Stomach (tissue), 9 donors: ENCODE data around the gene ST8SIA4. TPM values are rescaled to one million over a fixed set of nuclear protein-coding genes. Genes with fewer than 3 reads are reported as not detected.
A peak's percentile ranks its signal among the peaks of the same experiment; 100 is the strongest.

Source experiments
- DNase-seq, 2 donors: peaks; one replicate each; pipeline versions ENCODE4 v3.0.0 to v3.0.0-alpha.2; 2013 to 2019
- H3K27ac ChIP-seq, 5 donors: fragments of 200-600 bp in 4 of 5; sonication (generic) in 4 of 5; one replicate each; pipeline ENCODE4 v1.5.1; 2013 to 2019; ENCODE audit warnings: mild to moderate bottlenecking in 1 of 5, moderate library complexity in 1 of 5
- H3K27me3 ChIP-seq, 3 donors: fragments of 200-600 bp; sonication (generic); one replicate each; pipeline ENCODE4 v1.5.1; 2017 to 2019; ENCODE audit warnings: mixed run types in 1 of 3
- H3K36me3 ChIP-seq, 4 donors: fragments of 200-600 bp; sonication (generic); 1 replicate in 3 of 4; 2 replicates in 1 of 4; pipeline ENCODE4 v1.5.1; 2016 to 2019
- H3K4me1 ChIP-seq, 4 donors: fragments of 200-600 bp; sonication (generic); one replicate each; pipeline ENCODE4 v1.5.1; 2016 to 2019
- H3K4me3 ChIP-seq, 4 donors: fragments of 200-600 bp; sonication (generic) in 3 of 4; one replicate each; pipeline ENCODE4 v1.5.1; 2016 to 2019; ENCODE audit warnings: mild to moderate bottlenecking in 1 of 4
- H3K9me3 ChIP-seq, 4 donors: fragments of 200-600 bp; sonication (generic); one replicate each; pipeline ENCODE4 v1.5.1; 2016 to 2019
- EP300 ChIP-seq: sonication (generic); formaldehyde crosslinking; IDR thresholded peaks from one replicate; pipeline ENCODE4 v1.6.1; 2017; ENCODE audit warnings: antibody characterized with exemption
- POLR2A ChIP-seq, 4 donors: fragments of 450-650 bp; IDR thresholded peaks; one replicate each; pipeline ENCODE4 v1.6.1; 2016; ENCODE audit warnings: antibody characterized with exemption in 4 of 4, control low read depth in 2 of 4, mild to moderate bottlenecking in 1 of 4, moderate library complexity in 1 of 4
- POLR2AphosphoS5 ChIP-seq, 3 donors: sonication (generic); formaldehyde crosslinking; IDR thresholded peaks; one replicate each; pipeline ENCODE4 v1.6.1; 2016; ENCODE audit warnings: antibody characterized with exemption in 3 of 3
- WGBS, 5 donors: extraction: QIAGEN DNeasy Blood & Tissue Kit in 3 of 5; methylation state at CpG; one replicate each; pipeline versions ENCODE4 v1.1.5 to v1.1.7; 2013 to 2018; 5-methylcytosine and 5-hydroxymethylcytosine counted together
- intact Hi-C: fragments of 100-400 bp; cut with DNase I; formaldehyde crosslinking; loops from one replicate; pipeline ENCODE4 v1.15.1; 2023; ENCODE audit warnings: low total_unique reads
- polyA plus RNA-seq, 3 donors: library from polyadenylated mRNA; stranded (reverse); fragments of 200-250 nt; gene quantifications; one replicate each; pipeline ENCODE4 v1.2.3, GENCODE V29; 2013
- total RNA-seq, 5 donors: library from RNA; depleted of rRNA; stranded (reverse); fragments of >200 nt; gene quantifications; one replicate each; pipeline versions ENCODE4 v1.1.0 to v1.2.3, GENCODE V29; 2014 to 2016
- TF ChIP-seq, protein P1 (sequence below), 7 experiments: fragments of 450-650 bp in 4 of 7; fragments of 200-600 bp in 3 of 7; sonication (generic) in 3 of 7; IDR thresholded peaks; one replicate each; pipeline ENCODE4 v1.5.1; 2016 to 2019; ENCODE audit warnings: antibody characterized with exemption in 7 of 7, control low read depth in 2 of 7, mild to moderate bottlenecking in 1 of 7
- donor health status: healthy with polysubstance abuse.
- donor health status: Bipolar disorder and iron deficiency.
- donor health status: healthy.

ST8SIA4 gene
- total and polyA plus RNA-seq, 8 donors: 0.29 to 7.7 (median 1.9) TPM

DNA sequence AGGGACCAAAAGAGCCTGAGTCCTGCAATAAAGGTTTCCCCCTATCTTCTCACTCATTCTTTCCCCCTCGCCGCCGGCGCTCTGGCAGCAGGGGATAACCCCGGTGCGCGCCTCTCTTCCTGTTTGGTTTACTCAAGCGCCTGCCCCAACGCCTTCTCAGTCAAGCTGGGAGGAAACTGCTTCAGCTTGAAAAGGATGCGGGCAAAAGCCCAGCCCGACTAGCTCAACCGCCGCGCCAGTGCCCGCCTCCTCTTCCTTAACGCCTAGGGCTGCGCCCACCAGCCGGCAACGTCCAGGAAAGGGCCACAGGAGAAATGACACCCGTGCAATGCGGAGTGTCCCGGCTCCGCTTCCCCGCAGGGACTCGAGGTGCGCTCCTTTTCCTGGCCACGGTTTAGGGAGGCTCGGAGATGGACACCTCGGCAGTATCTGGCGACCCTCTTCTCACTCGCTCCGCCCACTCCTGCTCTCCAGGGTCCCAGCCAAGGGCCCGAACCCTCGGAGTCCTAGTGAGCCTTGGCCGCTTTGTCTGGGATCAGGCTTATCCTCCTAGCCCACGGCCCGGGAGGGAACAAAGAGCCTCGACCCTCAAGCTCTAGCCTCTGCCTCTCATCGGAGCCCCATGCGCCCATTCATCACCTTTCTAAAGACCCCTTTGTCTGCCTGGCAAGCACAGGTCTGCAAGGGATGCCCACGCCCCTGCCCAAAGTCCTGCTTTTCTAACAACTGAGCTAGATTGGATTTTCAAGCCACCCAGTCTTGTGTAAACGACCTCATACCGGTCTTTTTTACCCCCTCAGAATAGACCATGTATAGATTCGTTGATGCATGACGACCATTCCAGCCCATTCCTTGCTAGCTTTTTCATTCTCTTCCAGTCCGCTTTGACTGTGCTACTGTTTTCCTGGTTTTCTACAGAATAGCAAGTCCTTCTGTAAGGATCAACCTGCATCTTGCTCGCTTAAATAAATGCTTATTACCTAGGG, 2.0 kb downstream of the ST8SIA4 start:
- peak in 1 of 3 donors; percentile 18 for TF ChIP-seq POLR2AphosphoS5 (IDR thresholded peaks at IDR 0.05)
- TF ChIP-seq, protein P1, sequence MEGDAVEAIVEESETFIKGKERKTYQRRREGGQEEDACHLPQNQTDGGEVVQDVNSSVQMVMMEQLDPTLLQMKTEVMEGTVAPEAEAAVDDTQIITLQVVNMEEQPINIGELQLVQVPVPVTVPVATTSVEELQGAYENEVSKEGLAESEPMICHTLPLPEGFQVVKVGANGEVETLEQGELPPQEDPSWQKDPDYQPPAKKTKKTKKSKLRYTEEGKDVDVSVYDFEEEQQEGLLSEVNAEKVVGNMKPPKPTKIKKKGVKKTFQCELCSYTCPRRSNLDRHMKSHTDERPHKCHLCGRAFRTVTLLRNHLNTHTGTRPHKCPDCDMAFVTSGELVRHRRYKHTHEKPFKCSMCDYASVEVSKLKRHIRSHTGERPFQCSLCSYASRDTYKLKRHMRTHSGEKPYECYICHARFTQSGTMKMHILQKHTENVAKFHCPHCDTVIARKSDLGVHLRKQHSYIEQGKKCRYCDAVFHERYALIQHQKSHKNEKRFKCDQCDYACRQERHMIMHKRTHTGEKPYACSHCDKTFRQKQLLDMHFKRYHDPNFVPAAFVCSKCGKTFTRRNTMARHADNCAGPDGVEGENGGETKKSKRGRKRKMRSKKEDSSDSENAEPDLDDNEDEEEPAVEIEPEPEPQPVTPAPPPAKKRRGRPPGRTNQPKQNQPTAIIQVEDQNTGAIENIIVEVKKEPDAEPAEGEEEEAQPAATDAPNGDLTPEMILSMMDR (IDR thresholded peaks at IDR 0.05): no peak
- intact Hi-C loops: no loop called here
- no peaks in the 10 kb centered on the region for H3K9me3 ChIP-seq
- H3K27me3 ChIP-seq: peaks cover 2 to 55% (median 12%) of the 10 kb centered on the region in 3 donors
- peaks cover 0 to 45% (median 23%) of the 10 kb centered on the region in 4 donors for H3K4me1 ChIP-seq
- H3K4me3 ChIP-seq: peak overlapping the region; percentile 42 to 55 (median 52)
- peak; percentile 70 to 86 for DNase-seq
- H3K27ac ChIP-seq: peak overlapping the region; percentile 28 to 85 (median 76)
- 1 to 3% (median 2%) methylated on average over 46 to 47 of the region's 47 CpGs for WGBS, 5 donors
- H3K36me3 ChIP-seq: no peaks in the 10 kb centered on the region

GRCh38 chr5:100900142-100900795, 2.8 kb downstream of the ST8SIA4 start:
- Histone ChIP-seq H3K36me3 (no peaks in the 10 kb centered on the region), H3K27ac (peak overlapping the region; percentile 68 to 85 (median 76)), H3K27me3 (peaks cover 2 to 54% (median 12%) of the 10 kb centered on the region in 3 donors), H3K4me3 (peak overlapping the region; percentile 42 to 55 (median 52)), H3K9me3 (no peaks in the 10 kb centered on the region), H3K4me1 (peaks cover 0 to 45% (median 23%) of the 10 kb centered on the region in 4 donors)
- 6 to 9% (median 7%) methylated on average over 19 of the region's 19 CpGs for WGBS, 5 donors
- intact Hi-C loops: no loop called here
- peak; percentile 26 to 55 for DNase-seq
- TF ChIP-seq, protein P1 (IDR thresholded peaks at IDR 0.05): no peak
- TF ChIP-seq POLR2AphosphoS5 (IDR thresholded peaks at IDR 0.05) (no peak), POLR2A (IDR thresholded peaks at IDR 0.05) (no peak), EP300 (no peak)

- intact Hi-C loops: no loop called here
- H3K4me3 ChIP-seq: peak overlapping the region in 3 of 4 donors; percentile 42 to 55 (median 54)
- 76 to 92% (median 83%) methylated on average over 2 of the region's 2 CpGs for WGBS, 5 donors
- no peak for DNase-seq
- no peaks in the 10 kb centered on the region for H3K36me3 ChIP-seq
- H3K27me3 ChIP-seq: peaks cover 2 to 48% (median 12%) of the 10 kb centered on the region in 3 donors
- no peak for TF ChIP-seq EP300
- TF ChIP-seq POLR2A (IDR thresholded peaks at IDR 0.05): no peak
- TF ChIP-seq, protein P1 (IDR thresholded peaks at IDR 0.05): no peak
- TF ChIP-seq POLR2AphosphoS5 (IDR thresholded peaks at IDR 0.05): no peak
- H3K4me1 ChIP-seq: peaks cover 0 to 45% (median 23%) of the 10 kb centered on the region in 4 donors
- no peaks in the 10 kb centered on the region for H3K9me3 ChIP-seq
- H3K27ac ChIP-seq: peak overlapping the region in 4 of 5 donors; percentile 68 to 85 (median 79)
Observed at GRCh38 chr5:100899675-100900074, 3.4 kb downstream of the ST8SIA4 start.
